HG02943 (cell line): ENCODE measurements around the gene SPEF2.
"Not testable (repeated sequence)": the region's sequence is repeated elsewhere in the genome, so short reads cannot be mapped to it uniquely, and the experiment has no call there.

Experiments
- ATAC-seq: cut with Tn5 transposase; IDR thresholded peaks from one replicate; pipeline ENCODE4 v1.9.1; 2021; ENCODE audit warnings: mild to moderate bottlenecking, low read depth, moderate library complexity; ENCODE audit not compliant: unreplicated experiment

Gene SPEF2

DNA sequence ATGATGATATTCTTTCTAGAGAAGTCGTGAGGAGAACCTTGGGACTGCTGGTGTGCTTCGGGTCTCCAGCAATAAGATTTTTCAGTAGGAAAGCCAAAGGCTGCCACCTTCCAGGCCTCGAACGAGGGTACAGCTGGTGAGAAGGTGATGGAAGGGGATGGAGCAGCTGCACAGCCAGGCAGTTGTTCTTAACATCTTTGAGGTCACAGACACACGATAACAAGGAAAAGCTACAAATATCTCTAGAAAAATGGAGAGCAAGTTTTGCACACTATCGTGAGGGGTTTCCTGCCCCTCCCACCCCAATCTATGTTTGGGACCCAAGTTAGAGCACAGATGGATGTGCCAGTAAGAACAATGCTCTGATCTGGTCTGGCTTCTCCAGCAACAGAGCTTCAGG lies 232.2 kb downstream of the SPEF2 start:
- ATAC-seq = no peak

DNA sequence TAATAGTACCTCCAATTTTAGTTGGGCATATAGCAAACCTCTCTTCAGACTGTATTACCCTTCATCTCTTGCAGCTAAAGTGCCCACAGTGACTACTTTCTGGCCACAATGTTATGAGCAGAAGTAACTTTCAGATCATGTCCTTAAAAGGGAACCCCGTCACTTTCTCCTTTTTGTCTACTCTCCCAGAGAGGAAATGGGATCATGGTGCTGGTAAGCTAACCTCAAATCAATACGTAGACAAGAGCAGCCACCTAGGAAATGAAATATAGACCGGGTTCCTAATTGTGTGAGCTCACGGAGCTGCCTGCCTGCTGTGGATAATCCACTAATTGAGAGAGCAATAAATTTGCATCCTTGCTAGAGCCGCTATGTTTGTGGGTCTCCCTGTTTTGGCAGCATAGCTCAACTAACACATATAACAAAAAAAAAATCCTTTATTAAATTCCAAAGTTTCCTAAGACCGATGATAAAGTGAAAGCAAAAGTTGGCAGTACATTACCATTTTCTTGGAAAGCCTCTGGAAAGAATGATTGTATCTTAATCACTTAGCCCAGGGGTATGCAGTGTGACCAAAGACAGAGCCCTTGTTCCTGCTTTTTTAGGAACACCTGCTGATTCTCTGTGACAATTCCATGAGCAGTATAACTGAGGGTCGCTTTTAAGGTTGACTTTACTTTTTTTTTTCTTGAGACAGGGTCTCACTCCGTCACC lies 233.5 kb downstream of the SPEF2 start:
- no peak for ATAC-seq

DNA sequence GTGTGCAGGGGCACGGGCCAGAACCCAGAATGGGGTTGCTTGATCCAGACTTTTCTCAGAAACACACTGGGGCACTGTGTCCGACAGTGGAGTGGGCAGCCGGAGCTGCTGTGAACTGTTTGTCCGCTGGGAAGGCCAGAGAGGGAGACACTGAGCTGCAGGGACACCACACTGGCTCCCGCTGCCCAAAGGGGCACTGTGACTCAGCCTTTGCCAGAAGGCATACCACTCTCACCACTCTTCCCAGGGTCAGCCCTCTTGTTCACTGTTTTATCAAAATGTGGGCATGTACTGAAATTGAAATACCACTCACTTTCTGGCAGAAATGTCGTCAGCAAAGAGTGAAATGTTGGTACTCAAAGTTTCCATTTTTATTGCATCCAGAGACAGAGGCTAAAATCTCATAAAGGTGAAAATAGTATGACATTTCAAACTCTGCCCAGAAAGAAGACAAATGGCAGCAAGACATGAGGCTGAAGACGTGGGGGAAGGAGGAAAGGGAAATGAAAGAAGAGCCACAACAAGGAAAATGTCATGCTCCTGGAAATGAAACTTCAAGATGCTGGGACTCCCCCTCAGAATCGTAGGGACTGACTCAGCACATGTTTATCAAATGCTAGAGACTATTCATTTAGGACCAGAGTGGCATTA lies 234.5 kb downstream of the SPEF2 start:
- ATAC-seq = no peak

DNA sequence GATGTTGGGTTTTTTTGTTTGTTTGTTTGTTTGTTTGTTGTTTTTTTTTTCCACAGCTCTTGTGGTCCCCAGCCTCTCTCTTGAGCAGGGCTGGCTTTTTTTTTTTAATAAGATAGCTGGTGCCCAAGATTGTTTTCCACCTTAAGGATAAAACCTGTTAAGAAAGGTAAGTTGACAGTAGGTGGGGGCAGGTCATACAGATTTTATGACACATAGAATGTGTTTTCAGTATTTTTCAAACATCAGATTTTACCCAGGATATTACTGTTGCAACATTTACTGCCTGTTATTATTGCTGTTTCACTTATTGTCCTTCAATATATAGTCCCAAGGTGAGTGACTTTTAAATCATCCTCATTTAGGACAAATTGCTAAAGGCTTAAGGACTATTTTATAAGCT lies 235.1 kb downstream of the SPEF2 start:
- no peak for ATAC-seq

DNA sequence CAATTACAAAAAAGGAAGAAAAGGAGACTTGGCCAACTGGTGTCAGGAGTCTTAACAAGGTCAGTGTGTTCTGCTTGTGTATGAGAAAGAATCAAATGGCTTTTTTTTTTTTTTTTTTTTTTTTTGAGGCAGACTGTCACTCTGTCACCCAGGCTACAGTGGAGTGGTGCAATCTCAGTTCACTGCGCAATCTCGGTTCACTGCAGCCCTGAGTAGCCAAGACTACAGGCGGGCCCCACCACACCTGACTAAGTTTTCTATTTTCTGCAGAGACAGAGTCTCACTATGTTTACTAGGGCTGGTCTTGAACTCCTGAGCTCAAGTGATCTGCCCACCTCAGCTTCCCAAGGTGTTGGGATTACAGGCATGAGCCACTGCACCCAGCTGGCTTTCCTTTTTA lies 236.0 kb downstream of the SPEF2 start:
- no peak for ATAC-seq

DNA sequence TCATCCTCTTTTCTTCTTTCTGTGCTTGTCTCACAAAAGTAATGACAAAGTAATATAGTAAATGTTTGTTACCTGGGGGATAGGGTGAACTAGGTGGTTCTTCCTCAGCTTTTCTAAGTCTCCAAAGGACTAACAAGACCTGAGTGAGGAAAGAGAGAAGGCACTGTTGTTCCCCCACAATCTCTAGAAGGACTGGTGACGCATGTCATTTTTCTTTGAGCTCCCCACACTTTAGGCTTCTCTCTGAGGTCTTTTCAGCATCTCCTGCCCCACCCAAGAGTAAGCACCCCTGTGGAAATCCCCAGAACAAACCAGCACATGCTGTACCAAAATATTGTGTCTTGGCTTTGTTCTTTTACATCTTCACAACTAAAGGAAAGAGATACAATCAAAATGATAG lies 236.6 kb downstream of the SPEF2 start:
- ATAC-seq = no peak

DNA sequence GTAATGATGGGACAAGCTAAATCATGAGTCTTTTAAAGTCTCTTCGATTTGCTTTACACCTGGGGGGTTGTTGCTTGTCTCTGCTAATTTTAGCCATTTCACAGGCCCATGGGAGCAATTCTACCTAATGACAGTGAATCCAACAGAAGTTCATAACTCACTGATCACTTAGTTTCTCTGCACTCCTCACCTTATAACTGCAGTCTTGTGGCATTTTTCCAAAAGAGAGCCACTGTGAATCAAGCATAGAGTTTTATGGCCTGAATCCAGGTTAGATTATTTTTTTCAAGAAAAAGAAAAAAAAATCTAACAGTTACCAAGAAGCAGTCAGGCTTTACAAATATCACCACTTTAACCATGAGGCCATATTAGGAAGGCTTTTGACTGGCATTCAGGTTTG lies 237.5 kb downstream of the SPEF2 start:
- ATAC-seq = no peak

DNA sequence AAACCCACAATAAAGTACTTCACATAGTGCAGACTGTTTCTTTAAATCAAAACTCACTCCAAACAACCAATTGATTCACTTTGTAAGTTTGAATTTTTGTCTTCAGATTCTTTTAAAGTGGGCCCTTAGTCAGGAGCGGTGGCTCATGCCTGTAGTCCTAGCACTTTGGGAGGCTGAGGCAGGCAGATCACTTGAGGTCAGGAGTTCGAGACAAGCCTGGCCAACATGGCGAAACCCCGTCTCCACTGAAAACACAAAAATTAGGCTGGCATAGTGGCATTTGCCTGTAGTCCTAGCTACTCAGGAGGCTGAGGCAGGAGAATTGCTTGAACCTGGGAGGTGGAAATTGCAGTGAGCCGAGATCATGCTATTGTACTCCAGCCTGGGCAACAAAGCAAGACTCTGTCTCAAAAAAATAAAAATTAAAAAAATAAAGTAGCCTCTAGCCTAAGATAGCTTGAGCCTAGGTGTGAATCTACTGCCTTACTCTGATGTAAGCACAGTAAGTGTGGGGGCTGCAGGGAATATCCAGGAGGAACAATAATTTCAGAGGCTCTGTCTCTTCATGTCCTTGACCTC lies 238.6 kb downstream of the SPEF2 start:
- ATAC-seq = not testable (repeated sequence)

DNA sequence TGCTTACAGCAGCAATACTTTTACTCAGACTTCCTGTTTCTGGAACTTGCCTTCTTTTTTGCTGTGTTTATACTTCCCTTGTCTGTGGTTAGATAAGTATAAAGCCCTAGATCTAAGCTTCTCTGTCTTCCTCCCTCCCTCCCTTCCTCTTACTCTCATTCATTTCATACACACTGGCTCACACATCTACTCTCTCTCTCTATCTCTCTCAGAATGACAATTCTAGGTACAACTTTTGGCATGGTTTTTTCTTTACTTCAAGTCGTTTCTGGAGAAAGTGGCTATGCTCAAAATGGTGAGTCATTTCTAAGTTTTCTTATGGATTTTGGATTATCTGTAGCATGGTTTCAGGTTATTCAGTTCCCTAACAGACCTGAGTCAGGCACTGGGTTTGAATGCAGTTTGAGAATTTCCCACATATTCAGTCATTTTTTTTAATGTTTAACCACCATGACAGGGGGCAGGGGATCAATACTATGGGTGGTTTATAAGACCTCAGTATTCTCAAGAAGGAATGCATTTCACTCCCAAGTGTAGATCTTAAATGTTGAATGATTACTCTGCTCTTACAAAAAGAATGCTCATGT lies 239.2 kb downstream of the SPEF2 start, which contains the start of gene IL7R:
Gene IL7R, plus strand, starts transcription at position 127 of the 587 bp plus-strand sequence. Its CDS starts 87 bp downstream, at position 214.
- no peak for ATAC-seq

DNA sequence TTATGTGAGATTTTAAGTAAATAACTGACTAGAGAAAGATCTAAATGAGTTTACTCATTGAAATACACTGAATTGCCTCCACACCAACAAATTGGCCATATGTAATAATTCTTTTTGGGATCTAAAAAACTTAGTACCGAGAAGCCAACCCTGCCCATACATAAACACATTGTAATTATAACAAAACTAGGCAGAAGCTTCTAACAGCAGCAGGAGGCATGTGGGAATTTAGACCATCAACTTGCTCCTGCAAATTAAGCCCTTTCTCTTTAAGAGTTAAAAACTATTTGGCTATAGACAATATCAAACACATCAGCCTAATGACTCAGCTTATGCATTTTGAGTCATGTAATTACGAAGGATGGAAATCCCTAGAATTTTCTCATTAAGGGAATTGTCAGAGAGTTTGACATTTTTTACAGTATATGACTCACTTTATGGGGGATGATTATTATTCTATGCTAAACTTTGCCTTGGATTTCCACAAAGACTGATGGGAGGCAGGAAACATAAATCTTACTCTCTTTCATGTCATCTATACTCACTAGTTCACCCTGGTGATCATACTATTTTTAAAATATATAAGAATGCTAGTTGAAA lies 240.0 kb downstream of the SPEF2 start:
- no peak for ATAC-seq

DNA sequence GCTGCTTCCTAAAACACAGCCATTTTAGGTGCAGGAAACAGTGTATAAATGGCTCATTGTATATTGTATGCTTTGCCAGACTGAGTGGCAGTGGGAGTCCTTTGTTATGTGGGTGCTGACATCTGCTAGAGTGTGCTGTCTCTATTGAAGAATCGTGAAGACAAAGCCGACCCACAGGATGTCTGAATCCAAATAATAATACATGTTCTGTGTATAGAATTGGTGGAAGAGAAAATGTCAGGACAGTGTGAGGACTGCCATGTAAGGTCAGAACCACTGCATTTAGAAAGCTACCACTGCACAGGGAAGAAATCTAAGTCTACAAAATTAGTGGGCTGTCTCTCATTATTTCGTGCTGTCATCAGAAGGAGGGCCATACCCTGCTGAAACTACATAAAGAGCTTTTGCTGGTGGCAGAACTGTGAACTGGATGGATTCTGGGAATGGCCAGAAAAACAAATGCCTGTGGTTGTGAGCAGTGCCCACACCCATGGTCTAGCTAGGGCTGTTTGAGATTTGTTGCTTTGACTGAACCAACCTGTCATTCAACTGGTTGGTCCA lies 241.5 kb downstream of the SPEF2 start:
- ATAC-seq = no peak

DNA sequence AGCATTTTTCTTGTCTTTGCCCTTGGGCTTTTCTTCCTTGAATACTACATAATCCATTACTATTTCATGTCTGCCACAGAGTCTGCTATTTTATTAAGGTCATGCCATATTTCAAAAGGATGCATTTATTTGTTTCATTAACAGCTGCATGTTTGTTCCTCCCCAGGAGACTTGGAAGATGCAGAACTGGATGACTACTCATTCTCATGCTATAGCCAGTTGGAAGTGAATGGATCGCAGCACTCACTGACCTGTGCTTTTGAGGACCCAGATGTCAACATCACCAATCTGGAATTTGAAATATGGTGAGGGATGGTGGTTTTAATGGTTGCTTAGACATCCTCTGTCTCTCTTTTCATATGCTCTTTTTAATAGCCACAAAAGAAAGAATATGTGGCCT lies 243.0 kb downstream of the SPEF2 start:
- no peak for ATAC-seq

DNA sequence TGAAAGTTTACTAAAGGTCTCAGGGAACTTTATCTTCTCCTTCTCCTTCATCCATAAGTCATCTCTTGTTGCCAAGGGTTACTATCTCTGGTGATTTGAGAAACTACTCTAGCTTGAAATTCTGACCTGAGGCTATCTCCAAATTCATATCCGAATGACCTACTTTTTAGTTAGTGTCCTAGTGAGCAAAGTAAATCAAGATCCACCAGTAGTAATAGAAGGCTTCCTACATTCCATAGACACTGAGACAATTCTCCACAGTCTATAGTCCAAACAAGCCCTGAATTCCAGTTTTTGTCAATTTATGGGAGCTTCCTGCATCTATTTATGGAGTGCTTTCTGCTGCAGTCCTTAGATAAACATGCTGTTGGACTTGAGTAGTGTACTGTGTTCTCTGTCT lies 244.1 kb downstream of the SPEF2 start:
- no peak for ATAC-seq

DNA sequence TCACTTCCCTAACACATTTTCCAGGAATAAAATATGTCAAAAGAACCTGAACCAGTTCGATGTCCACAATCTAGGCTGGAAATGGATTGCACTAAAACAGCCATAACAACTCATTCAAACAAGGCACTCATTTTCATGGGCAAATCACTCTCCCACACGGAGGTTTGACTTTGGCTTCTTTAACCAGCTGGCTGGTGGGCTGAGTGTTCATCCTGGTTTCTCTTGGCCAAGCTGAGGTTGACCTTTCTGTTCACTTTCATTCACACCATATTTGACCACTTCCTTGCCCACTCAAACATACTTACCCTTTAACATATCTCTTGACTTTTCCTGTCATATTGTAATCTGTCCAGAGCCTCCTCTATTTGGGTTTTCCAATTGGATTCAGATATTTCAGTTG lies 244.5 kb downstream of the SPEF2 start:
- no peak for ATAC-seq

DNA sequence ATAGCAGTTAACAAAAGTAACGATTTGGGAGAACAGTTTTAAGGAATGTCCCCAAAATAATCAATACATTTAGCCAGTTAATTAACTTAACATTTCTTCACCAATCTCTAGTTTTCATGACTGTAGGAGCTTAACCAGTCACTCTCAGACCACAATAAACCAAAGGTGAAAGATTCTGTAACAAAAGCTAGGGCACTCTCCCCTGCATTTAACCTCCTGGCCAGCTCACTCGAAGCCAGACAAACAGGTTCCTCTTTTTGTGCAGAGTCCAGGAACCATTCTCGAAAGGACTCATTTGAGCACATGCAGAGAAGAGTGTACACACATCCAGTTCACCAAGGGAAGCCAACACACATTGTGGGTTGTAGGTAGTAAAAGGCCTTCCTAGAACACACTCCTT lies 245.5 kb downstream of the SPEF2 start:
- no peak for ATAC-seq
